Measurements from ENCODE around the gene FILIP1. TPM values are rescaled to one million over a fixed set of nuclear protein-coding genes. Genes with fewer than 3 reads are reported as not detected.

Gene FILIP1
- total RNA-seq (2022; extraction: Qiagen RNA extraction; ENCODE audit: low read depth): 0.19 to 0.35 TPM (median 0.29 TPM) in 5 replicates

GRCh38 chr6:75493400-75494064, at the start of gene FILIP1:
Gene FILIP1 (minus strand): TSS chr6:75493800. CDS start chr6:75414972, 78,828 bp downstream.

GRCh38 chr6:75284632-75285282, 208.8 kb downstream of the FILIP1 start, which contains the start of gene TMEM30A:
Gene TMEM30A (minus strand): TSS chr6:75284792. CDS start chr6:75284638, 154 bp downstream.

GRCh38 chr6:75243333-75244062, 250.1 kb downstream of the FILIP1 start, which contains the start of gene COX7A2:
Gene COX7A2 (minus strand): TSS chr6:75243801. CDS start chr6:75243734, 67 bp downstream.

Other genes starting within 250 kb of the FILIP1 start
- 267 to 330 TPM (median 296 TPM) in 5 replicates for gene COX7A2, start 250.0 kb downstream of the FILIP1 start, total RNA-seq (2022; extraction: Qiagen RNA extraction; ENCODE audit: low read depth)
- gene TMEM30A, start 209.0 kb downstream of the FILIP1 start, total RNA-seq (2022; extraction: Qiagen RNA extraction; ENCODE audit: low read depth): 15.6 to 47.8 TPM (median 44.4 TPM) in 5 replicates
- 16.0 to 38.5 TPM (median 32.6 TPM) in 5 replicates for gene SENP6, start 108.1 kb upstream of the FILIP1 start, total RNA-seq (2022; extraction: Qiagen RNA extraction; ENCODE audit: low read depth)

Measured in A549 treated with RU486 at 1 μM for 4 hours (cell line).